Karpas-422 (cell line): Measurements from ENCODE around the gene CMYA5. TPM values are rescaled to one million over a fixed set of nuclear protein-coding genes. Genes with fewer than 3 reads are reported as not detected.

Experiments used
- DNase-seq: peaks from one replicate; pipeline ENCODE4 v3.0.0-alpha.2; 2015
- H2AFZ ChIP-seq: fragments of 200-600 bp; sonication (generic); 2 replicates; pipeline ENCODE4 v1.6.1; 2014; ENCODE audit warnings: antibody characterized with exemption, low read length, mixed read lengths
- H3K27ac ChIP-seq: fragments of 200-600 bp; sonication (generic); 2 replicates; pipeline ENCODE4 v1.5.1; 2014; ENCODE audit warnings: mild to moderate bottlenecking, low read length, moderate library complexity
- H3K27me3 ChIP-seq: fragments of 200-600 bp; sonication (generic); 2 replicates; pipeline ENCODE4 v1.6.1; 2014; ENCODE audit warnings: low read length, mixed read lengths
- H3K36me3 ChIP-seq: fragments of 200-600 bp; sonication (generic); 2 replicates; pipeline ENCODE4 v1.6.1; 2014; ENCODE audit warnings: low read length, mixed read lengths; ENCODE audit not compliant: insufficient read depth
- H3K4me1 ChIP-seq: fragments of 200-600 bp; sonication (generic); 2 replicates; pipeline ENCODE4 v1.6.1; 2014; ENCODE audit warnings: mild to moderate bottlenecking, low read length, mixed read lengths
- H3K4me2 ChIP-seq: fragments of 200-600 bp; sonication (generic); 2 replicates; pipeline ENCODE4 v1.6.1; 2014; ENCODE audit warnings: low read length, low read depth, mild to moderate bottlenecking; ENCODE audit not compliant: poor library complexity, severe bottlenecking
- H3K4me3 ChIP-seq: fragments of 200-600 bp; sonication (generic); 2 replicates; pipeline ENCODE4 v1.5.1; 2014; ENCODE audit warnings: mild to moderate bottlenecking, antibody characterized with exemption, low read length, mixed read lengths
- H3K79me2 ChIP-seq: fragments of 200-600 bp; sonication (generic); 2 replicates; pipeline ENCODE4 v1.6.1; 2014; ENCODE audit warnings: mild to moderate bottlenecking, low read length, mixed read lengths
- H3K9ac ChIP-seq: fragments of 200-600 bp; sonication (generic); 2 replicates; pipeline ENCODE4 v1.6.0; 2014; ENCODE audit warnings: low read length
- H3K9me2 ChIP-seq: fragments of 200-600 bp; sonication (generic), shearing (Covaris generic); replicated peaks from 2 replicates; pipeline ENCODE4 v1.6.0; 2014; ENCODE audit warnings: mild to moderate bottlenecking, low read length, moderate library complexity; ENCODE audit not compliant: insufficient read depth
- H3K9me3 ChIP-seq: fragments of 300-700, 200-600 bp; sonication (generic); 2 replicates; pipeline ENCODE4 v1.6.1; 2014; ENCODE audit warnings: low read length, mixed read lengths
- H4K20me1 ChIP-seq: fragments of 200-600 bp; sonication (generic); 2 replicates; pipeline ENCODE4 v1.6.1; 2014; ENCODE audit warnings: mild to moderate bottlenecking, antibody characterized with exemption, low read length, low read depth; ENCODE audit not compliant: insufficient read depth
- total RNA-seq: library from RNA; depleted of rRNA; stranded (reverse); fragments of >200 nt; shearing (Covaris generic); gene quantifications from 2 replicates; pipeline ENCODE4 v1.2.3, GENCODE V29; 2014; ENCODE audit warnings: low replicate concordance

CMYA5 gene
- total RNA-seq, 1 experiment from 2014 or later: 0.45 TPM

GRCh38 chr5:79729679-79730078 lies 40.0 kb downstream of the CMYA5 start:
- Histone ChIP-seq H3K4me1 (no peaks in the 10 kb centered on the region), H3K9me2 (no peaks in the 10 kb centered on the region), H3K27ac (no peak overlapping the region), H3K27me3 (no peaks in the 10 kb centered on the region), H3K9me3 (no peaks in the 10 kb centered on the region), H4K20me1 (no peaks in the 10 kb centered on the region), H3K79me2 (no peaks in the 10 kb centered on the region), H3K4me3 (no peak overlapping the region), H2AFZ (no peak overlapping the region), H3K36me3 (no peaks in the 10 kb centered on the region), H3K9ac (no peak overlapping the region), H3K4me2 (no peak overlapping the region)
- no peak for DNase-seq

- Histone ChIP-seq H3K9me3 (no peaks in the 10 kb centered on the region), H3K27ac (no peak overlapping the region), H3K9ac (no peak overlapping the region), H3K79me2 (no peaks in the 10 kb centered on the region), H3K4me3 (no peak overlapping the region), H3K27me3 (no peaks in the 10 kb centered on the region), H3K9me2 (no peaks in the 10 kb centered on the region), H4K20me1 (no peaks in the 10 kb centered on the region), H2AFZ (no peak overlapping the region), H3K4me2 (no peak overlapping the region), H3K4me1 (no peaks in the 10 kb centered on the region), H3K36me3 (no peaks in the 10 kb centered on the region)
- no peak for DNase-seq
Observed at GRCh38 chr5:79730564-79730963, 40.9 kb downstream of the CMYA5 start.

GRCh38 chr5:79731775-79732174 lies 42.1 kb downstream of the CMYA5 start:
- Histone ChIP-seq H3K9ac (no peak overlapping the region), H4K20me1 (no peaks in the 10 kb centered on the region), H3K9me3 (no peaks in the 10 kb centered on the region), H3K4me2 (no peak overlapping the region), H3K36me3 (no peaks in the 10 kb centered on the region), H3K27me3 (no peaks in the 10 kb centered on the region), H3K4me1 (no peaks in the 10 kb centered on the region), H2AFZ (no peak overlapping the region), H3K27ac (no peak overlapping the region), H3K9me2 (no peaks in the 10 kb centered on the region), H3K79me2 (no peaks in the 10 kb centered on the region), H3K4me3 (no peak overlapping the region)
- no peak for DNase-seq

- Histone ChIP-seq H4K20me1 (no peaks in the 10 kb centered on the region), H3K9ac (no peak overlapping the region), H3K9me3 (no peaks in the 10 kb centered on the region), H3K4me2 (no peak overlapping the region), H3K4me1 (no peaks in the 10 kb centered on the region), H3K79me2 (no peaks in the 10 kb centered on the region), H3K27me3 (no peaks in the 10 kb centered on the region), H3K4me3 (no peak overlapping the region), H2AFZ (no peak overlapping the region), H3K27ac (no peak overlapping the region), H3K36me3 (no peaks in the 10 kb centered on the region), H3K9me2 (no peaks in the 10 kb centered on the region)
- DNase-seq: no peak
Observed at GRCh38 chr5:79736528-79737514, 47.2 kb downstream of the CMYA5 start.

GRCh38 chr5:79738349-79738748 lies 48.7 kb downstream of the CMYA5 start:
- DNase-seq: no peak
- H2AFZ ChIP-seq: no peak overlapping the region
- H3K9me2 ChIP-seq: no peaks in the 10 kb centered on the region
- no peak overlapping the region for H3K4me3 ChIP-seq
- no peak overlapping the region for H3K9ac ChIP-seq
- H3K9me3 ChIP-seq: no peaks in the 10 kb centered on the region
- no peaks in the 10 kb centered on the region for H3K4me1 ChIP-seq
- H4K20me1 ChIP-seq: no peaks in the 10 kb centered on the region
- no peaks in the 10 kb centered on the region for H3K36me3 ChIP-seq
- H3K79me2 ChIP-seq: no peaks in the 10 kb centered on the region
- H3K4me2 ChIP-seq: no peak overlapping the region
- H3K27ac ChIP-seq: no peak overlapping the region
- no peaks in the 10 kb centered on the region for H3K27me3 ChIP-seq

GRCh38 chr5:79742549-79743136 lies 53.0 kb downstream of the CMYA5 start:
- Histone ChIP-seq H3K27ac (no peak overlapping the region), H3K4me3 (no peak overlapping the region), H3K9me3 (no peaks in the 10 kb centered on the region), H3K79me2 (no peaks in the 10 kb centered on the region), H3K9me2 (no peaks in the 10 kb centered on the region), H4K20me1 (no peaks in the 10 kb centered on the region), H3K36me3 (no peaks in the 10 kb centered on the region), H3K4me1 (no peaks in the 10 kb centered on the region), H3K4me2 (no peak overlapping the region), H2AFZ (no peak overlapping the region), H3K27me3 (no peaks in the 10 kb centered on the region), H3K9ac (no peak overlapping the region)
- no peak for DNase-seq

- no peaks in the 10 kb centered on the region for H3K27me3 ChIP-seq
- H3K9me2 ChIP-seq: no peaks in the 10 kb centered on the region
- DNase-seq: no peak
- no peak overlapping the region for H3K9ac ChIP-seq
- H3K4me2 ChIP-seq: no peak overlapping the region
- no peaks in the 10 kb centered on the region for H3K36me3 ChIP-seq
- H3K4me1 ChIP-seq: no peaks in the 10 kb centered on the region
- no peak overlapping the region for H3K27ac ChIP-seq
- H2AFZ ChIP-seq: no peak overlapping the region
- no peak overlapping the region for H3K4me3 ChIP-seq
- no peaks in the 10 kb centered on the region for H3K79me2 ChIP-seq
- H3K9me3 ChIP-seq: no peaks in the 10 kb centered on the region
- H4K20me1 ChIP-seq: no peaks in the 10 kb centered on the region
Observed at GRCh38 chr5:79743846-79744605, 54.4 kb downstream of the CMYA5 start.

GRCh38 chr5:79745255-79745654 lies 55.6 kb downstream of the CMYA5 start:
- DNase-seq: no peak
- H3K9me2 ChIP-seq: no peaks in the 10 kb centered on the region
- no peak overlapping the region for H2AFZ ChIP-seq
- H3K36me3 ChIP-seq: no peaks in the 10 kb centered on the region
- no peaks in the 10 kb centered on the region for H3K4me1 ChIP-seq
- H3K27me3 ChIP-seq: no peaks in the 10 kb centered on the region
- H3K9ac ChIP-seq: no peak overlapping the region
- H3K27ac ChIP-seq: no peak overlapping the region
- no peak overlapping the region for H3K4me3 ChIP-seq
- no peaks in the 10 kb centered on the region for H4K20me1 ChIP-seq
- H3K9me3 ChIP-seq: no peaks in the 10 kb centered on the region
- H3K4me2 ChIP-seq: no peak overlapping the region
- H3K79me2 ChIP-seq: no peaks in the 10 kb centered on the region
